Muscle of arm (tissue), 12 donors: Measurements from ENCODE around the gene MRPS34. TPM values are rescaled to one million over a fixed set of nuclear protein-coding genes. Genes with fewer than 3 reads are reported as not detected.

ENCODE experiments used
- DNase-seq: peaks from one replicate; pipeline ENCODE4 v3.0.0-alpha.2; 2013
- polyA plus RNA-seq, 12 donors: library from polyadenylated mRNA; unstranded; fragments of 120-200 nt; gene quantifications; one replicate each; pipeline ENCODE4 v1.2.1, GENCODE V29; 2013; ENCODE audit not compliant: insufficient read length in 12 of 12

MRPS34 gene
- polyA plus RNA-seq, 12 donors, result 31.3 to 85.2 (median 41.3) TPM; not detected in 1

DNA sequence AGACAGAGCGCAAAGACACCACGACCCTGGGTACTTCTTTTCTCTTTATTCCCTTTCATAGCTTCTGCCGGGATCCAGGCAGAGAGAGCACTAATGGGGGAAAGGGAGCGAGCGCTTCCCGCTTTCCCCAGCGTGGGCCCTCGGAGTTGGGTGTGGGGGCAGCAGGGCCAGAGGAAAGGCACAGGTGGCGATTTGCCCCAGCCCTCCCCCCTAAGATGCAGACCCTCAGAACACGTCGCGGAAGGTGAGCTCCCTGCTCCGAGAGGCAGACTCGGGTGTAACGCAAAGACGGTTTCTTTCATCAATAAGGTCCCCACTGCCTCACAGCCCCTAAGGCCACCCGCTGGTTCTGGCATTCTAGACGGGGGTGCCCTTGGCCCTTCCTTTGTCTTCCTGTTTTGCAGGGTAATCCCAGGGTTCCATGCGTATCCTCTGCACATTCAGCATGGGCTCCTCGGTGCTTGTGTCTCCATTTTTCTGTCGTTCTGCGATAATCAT, 1.0 kb downstream of the MRPS34 start:
- DNase-seq, result no peak

DNA sequence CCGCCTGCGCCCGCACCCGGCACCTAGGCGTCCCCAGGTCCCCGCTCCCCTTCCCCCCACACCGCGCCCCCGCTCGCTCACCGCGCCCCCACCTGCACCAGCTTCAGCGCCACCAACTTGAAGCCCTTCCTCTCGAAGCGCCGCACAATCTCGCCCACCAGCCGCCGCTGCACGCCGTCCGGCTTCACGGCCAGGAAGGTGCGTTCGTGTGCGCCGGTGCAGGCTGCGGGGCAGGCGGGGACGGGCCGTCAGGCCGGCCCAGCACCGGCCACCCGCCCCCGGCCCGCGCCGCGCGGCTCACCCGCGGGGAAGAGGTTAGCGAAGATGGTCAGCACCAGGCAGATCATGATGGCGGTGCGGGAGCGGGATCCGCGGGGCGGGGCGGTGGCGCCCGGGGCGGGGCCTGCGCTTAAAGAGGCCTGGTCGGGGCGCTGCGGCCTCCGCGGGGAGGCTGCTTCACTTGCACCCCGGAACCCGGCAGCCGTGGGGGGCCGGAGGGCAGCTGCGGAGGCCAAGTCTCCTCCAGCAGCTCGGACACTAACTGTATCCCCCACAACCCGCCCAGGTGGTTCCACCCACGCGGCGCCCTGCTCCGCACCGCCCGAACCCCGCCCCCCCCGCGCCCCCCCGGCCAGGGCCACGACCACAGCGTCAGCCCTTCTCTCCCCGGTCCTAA, 1.6 kb downstream of the MRPS34 start, which contains the start of gene NME3:
TSS of gene NME3 (minus strand) at position 356 of the 676 bp plus-strand sequence. CDS start at position 347, 9 bp downstream.
- peak; percentile 74 for DNase-seq

DNA sequence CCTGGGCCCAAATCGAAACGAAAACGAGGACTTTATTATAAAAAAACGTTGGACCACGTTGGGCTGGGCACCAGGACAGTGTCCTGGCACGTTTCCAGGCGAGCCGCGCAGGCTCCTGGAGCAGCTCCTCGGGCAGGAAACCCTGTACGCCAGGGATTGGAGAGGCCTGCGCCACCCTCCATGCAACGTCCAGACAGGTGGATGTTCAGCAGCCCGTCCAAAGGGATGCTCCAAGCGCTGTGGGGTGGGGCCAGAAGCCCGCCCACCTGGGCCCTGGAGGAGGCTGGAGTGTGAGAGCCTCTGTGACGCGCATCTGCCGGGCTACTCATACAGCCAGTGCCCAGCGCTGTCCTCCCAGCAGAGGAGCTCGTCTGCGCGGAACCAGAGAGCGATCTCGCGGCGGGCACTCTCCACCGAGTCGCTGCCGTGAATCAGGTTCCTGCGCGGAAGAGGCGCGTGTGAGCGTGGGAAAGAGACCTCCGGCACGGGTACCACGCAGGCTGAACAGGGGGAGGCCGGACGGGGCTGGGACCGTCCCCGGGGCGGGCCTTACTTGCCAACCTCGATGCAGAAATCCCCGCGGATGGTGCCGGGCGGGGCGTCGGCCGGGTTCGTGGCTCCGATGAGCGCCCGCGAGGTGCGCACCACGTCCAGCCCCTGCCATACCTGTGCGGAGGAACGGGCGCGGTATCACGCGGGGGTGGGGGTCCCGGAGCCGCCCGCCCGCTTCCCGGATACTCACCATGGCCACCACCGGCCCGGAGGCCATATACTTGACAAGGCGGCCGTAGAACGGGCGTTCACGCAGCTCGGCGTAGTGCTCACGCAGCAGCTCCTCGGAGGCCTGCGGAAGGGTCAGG, 2.4 kb downstream of the MRPS34 start:
- DNase-seq, result no peak

DNA sequence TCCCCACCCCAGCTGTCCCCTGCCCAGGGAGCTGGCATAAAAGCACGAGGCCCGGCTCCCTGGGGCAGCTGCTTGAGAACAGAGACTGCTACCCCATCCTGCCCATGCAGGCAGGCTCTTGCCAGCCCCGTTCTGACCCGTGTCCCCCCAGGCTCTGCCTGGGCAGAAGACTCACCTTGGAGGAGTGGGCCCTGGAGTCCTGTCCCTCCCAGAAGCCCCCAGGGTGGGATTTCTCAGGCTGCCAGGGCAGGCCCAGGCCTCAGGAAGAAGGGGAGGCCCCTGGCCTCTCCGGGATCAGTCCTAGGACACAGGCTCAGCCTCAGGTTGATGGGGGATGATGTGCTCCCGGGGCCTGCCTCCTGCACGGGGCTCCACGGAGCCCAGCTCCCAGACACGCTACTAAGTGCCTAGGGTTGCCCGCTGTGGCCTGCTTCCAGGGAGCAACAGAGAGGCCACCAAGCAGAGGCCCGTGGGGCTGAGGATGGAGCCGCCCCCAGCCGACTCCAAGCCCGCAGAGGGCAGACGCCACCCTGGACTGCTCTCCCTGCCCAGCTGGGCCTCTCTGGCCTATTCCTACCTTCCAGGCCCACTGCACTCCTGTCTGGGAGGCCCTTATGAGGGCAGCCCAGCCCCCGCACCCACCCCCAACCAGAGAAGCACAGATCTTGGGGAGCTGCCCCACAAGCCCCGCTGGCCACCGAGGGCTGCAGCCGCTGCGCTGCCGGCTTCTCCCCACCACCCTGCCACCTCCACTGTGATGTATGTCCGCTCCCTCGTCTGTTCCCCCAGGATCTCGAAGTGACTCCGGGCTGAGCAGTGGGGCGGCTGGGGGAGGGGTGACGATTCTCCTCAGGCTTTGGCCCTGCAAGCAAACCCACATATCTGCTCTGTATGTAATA, 3.3 kb downstream of the MRPS34 start:
- DNase-seq, result no peak

DNA sequence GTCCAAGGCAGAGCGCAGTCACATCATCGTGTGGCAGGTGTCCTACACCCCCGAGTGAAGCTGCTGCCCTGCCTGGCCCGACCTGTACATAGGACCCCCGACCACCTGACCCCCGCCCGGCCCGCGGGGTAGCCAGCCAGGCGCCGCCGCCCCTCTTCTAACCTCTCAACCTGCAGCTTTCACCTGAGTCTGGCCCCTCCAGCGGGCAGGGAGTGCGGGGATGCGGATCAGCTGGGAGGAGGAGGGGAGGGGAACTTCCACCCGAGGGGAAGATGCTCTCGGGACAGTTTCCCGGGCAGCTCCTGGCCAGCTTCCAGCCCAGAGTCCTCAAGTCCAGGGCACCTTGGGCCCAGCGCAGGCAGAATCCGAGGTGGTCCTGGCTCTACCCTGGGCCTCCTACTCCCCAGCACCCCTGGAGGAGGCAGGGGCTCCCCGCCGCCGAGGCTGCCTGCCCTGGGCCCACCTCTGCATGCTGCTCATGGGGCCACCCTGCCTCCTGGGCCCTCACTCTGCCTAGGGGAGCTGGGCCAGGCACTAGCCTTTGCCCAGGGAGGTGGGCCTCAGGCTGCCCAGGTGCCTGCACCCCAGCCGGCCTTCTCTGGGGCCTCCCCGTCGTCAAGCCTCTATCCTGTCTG, 4.0 kb downstream of the MRPS34 start:
- DNase-seq, result no peak

DNA sequence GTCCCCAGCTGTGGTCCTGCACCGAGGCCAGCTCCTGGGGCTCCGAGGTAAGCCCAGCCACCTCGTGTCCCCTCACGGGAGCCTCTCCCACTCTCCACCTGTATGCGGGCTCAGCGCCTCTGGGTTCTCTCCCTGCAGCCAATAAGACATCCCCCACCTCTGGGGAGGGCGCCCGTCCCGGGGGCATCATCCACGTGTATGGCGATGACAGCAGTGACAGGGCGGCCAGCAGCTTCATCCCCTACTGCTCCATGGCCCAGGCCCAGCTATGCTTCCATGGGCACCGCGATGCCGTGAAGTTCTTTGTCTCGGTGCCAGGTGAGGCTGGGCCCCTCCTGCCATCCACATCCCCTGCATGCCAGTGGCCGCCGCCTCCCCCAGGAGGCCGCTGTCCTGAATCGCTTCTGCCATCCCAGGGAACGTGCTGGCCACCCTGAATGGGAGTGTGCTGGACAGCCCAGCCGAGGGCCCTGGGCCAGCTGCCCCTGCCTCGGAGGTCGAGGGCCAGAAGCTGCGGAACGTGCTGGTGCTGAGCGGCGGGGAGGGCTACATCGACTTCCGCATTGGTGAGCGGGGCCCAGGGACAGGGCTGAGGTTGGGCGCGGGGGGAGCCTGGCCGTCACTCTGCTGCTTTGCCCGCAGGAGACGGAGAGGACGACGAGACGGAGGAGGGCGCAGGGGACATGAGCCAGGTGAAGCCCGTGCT, 4.7 kb downstream of the MRPS34 start:
- no peak for DNase-seq

DNA sequence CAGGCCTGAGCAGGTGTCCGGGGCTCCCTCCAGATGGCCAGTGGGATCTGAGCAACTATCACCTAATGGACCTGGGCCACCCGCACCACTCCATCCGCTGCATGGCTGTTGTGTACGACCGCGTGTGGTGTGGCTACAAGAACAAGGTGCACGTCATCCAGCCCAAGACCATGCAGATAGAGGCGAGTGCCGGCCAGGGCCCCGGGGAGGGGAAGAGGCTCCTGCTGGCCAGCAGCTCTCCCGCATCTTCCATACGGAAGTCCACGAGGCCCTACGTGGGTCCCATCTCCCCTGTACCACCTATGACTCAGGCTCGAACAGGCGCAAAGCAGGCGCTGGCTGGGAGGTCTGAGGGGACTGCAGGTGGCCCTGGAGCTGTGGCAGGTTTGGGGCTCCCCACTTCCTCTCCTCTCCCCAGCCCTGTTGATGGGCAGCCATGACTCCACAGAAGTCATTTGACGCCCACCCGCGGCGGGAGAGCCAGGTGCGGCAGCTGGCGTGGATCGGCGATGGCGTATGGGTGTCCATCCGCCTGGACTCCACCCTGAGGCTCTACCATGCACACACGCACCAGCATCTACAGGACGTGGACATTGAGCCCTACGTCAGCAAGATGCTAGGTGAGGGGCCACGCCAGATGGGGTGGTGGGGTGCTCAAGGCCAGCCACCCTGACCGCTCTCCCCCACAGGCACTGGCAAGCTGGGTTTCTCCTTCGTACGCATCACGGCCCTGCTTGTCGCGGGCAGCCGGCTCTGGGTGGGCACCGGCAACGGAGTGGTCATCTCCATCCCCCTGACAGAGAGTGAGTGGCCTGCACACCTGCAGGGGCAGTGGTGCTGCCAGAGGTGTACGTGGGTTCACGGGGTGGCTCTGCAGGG, 5.6 kb downstream of the MRPS34 start:
- no peak for DNase-seq

DNA sequence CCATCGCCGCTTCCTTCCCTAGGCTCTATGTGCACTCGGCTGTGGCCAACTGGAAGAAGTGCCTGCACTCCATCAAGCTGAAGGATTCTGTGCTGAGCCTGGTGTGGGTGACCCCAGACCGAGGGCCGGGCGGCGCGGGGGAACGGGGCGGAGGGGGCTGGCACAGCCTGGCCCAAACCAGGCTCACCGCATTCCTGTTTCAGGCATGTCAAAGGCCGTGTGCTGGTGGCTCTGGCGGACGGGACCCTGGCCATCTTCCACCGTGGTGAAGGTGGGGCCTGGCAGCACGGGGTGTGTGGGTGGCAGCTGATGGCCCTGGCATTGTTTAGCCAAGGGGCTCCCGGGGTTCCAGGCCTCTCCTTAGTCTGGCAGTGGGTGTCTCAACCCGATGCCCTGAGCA, 6.2 kb downstream of the MRPS34 start:
- DNase-seq, result no peak

DNA sequence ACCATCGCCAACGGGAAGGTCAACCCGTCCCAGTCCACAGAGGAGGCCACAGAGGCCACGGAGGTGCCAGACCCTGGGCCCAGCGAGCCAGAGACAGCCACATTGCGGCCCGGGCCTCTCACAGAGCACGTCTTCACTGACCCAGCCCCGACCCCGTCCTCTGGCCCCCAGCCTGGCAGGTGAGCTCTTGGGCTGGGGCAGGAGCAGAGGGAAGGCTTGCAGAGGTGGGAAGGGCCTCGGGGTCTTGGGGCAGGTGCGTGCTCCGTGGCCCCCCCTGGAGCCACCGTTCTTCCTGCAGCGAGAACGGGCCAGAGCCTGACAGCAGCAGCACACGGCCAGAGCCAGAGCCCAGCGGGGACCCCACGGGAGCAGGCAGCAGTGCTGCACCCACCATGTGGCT, 6.7 kb downstream of the MRPS34 start:
- no peak for DNase-seq

DNA sequence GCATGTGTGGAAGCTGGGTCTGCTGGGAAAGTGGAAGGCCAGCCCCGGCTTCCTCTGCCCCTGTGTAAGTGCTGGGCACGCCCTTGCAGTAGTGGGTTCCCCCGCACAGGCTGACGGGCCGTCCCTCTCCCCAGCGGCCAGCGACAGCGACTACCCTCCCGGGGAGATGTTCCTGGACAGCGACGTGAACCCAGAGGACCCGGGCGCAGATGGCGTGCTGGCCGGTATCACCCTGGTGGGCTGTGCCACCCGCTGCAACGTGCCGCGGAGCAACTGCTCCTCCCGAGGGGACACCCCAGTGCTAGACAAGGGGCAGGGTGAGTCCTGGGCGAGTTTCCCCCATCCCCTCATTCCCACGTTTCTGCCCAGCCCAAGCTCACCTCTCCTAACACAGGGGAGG, 7.1 kb downstream of the MRPS34 start:
- DNase-seq, result no peak

DNA sequence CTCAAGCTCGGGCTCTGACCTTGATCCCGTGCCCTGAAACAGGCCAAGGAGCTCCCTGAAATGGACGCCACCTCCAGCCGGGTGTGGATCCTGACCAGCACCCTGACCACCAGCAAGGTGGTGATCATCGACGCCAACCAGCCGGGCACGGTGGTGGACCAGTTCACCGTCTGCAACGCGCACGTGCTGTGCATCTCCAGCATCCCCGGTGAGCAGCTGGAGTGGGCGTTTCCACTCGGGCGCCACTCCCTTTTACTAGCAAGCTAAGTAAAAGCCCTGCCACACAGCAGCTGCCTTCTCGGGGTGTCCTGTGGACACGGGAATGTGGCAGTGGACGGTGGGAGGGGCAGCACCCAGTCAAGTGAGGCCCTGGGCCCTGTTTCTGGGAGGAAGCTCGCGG, 8.0 kb downstream of the MRPS34 start:
- no peak for DNase-seq

DNA sequence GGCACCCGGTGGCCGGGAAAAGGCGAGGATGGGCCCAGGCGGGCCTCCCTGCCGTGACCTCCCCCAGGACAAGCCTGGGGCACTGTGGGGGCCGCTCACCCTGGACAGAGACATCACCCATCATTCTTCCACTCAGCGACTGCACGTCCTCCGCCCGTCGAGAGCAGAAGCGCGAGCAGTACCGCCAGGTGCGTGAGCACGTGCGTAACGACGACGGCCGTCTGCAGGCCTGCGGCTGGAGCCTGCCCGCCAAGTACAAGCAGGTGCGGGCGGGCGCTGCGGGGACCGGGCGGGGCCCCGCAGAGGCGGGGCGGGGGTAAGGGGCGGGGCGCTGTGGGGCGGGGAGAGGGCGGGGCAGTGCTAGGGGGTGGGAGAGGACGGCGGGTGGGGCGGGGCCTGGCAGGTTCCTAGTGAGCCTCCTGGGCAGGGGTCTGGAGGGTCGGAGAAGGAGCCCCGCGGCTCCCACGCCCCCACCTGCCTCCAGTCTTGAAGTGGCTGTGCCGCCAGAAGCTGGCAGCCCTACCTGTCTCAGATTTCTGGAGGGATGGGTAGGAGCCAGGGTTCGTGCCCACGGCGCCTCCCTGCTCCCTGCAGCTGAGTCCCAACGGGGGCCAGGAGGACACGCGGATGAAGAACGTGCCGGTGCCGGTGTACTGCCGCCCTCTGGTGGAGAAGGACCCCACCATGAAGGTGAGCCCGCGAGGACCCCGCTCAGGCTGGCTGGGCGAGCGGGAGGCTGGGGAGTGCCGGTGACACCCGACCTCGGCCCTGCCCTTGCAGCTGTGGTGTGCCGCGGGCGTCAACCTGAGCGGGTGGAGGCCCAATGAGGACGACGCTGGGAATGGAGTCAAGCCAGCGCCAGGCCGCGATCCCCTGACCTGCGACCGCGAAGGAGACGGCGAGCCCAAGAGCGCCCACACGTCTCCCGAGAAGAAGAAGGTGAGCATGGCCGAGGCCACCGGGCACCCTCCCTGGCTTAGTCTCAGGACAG, 9.1 kb downstream of the MRPS34 start:
- no peak for DNase-seq

DNA sequence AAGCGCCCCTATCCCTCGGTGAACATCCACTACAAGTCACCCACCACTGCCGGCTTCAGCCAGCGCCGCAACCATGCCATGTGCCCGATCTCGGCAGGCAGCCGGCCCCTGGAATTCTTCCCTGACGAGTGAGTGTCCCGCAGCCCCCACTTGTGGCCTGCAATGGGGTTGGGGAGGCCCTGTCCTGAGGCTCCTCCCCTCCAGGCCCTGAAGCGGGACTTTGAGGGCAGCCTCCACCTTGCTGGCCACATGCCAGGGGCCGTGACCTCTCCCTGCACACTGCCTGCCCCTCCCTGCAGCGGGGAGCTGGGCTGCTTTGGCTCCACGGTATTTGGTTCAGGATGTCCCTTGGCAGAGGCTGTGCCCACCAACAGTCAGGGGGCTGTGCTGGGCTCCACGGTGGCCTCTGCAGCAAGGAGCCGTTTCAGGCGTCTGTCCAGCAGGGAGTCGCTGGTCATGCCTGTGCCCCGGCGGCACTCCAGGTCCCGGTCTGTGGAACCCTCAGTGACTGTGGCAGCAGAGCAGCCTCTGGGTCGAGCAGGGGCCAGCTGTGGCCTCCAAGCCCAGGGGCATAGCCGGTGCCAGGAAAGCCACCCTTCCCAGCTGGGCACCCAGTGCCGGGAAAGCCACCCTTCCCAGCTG, 9.9 kb downstream of the MRPS34 start:
- DNase-seq, result no peak

DNA sequence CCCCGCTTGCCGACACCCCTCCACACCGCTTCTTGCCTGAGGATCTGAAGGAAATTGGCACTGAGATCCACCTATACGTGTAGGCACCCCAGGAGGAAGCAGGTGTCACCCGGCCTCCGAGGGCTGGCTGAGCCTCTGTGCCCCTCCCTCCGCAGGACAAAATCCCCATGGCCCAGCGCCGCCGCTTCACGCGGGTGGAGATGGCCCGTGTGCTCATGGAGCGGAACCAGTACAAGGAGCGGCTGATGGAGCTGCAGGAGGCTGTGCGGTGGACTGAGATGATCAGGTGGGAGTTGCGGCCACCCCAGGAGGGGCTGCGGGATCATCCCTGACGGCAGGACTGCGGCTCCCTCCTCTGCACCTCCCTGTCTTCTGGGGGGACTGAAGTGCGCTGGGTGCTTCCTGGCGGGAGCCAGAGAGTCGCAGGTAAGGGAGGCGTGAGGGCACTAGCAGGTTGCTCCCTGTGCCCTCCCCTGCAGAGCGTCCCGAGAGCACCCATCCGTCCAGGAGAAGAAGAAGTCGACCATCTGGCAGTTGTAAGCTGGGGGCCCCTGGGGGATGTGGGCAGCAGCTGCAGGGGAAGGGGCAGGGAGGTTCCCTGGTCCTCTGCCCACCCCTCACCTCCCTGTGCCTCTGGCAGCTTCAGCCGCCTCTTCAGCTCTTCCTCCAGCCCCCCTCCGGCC, 10.6 kb downstream of the MRPS34 start:
- DNase-seq, result no peak

DNA sequence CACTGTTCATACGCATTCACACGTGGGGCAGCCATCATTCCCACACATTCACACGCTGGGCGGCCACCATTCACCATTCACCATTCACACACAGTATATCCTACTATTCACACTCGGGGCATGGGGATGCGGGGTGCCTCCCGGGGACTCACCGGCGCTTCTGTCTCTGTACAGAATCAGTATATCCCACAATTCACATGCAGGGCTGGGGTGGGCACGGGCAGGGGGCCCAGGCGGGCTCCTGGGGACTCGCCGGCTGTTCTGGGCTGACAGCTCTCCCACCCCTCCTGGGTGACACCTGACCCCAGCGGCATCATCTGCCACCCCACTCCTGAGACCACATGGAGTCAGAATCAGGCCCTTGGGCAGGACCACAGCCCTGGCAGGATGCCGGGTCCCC, 11.2 kb downstream of the MRPS34 start:
- DNase-seq, result no peak

DNA sequence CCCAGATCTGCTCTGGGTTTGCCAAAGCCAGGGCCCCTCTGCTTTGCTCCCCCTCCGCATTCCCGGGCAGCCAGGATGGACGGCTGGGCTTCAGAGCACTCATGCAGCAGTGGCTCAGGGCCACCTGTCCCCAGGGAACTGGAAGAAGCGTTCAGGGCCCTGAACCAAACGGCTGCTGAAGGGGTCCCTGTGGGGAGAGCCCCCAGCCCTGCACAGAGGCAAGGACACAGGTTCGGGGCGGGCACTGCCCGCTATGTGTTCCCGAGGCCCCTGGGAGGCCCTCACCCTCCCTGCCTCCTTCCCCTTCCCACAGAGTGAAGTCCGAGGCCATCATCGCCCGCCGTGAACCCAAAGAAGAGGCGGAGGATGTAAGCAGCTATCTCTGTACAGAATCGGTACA, 12.0 kb downstream of the MRPS34 start:
- no peak for DNase-seq

DNA sequence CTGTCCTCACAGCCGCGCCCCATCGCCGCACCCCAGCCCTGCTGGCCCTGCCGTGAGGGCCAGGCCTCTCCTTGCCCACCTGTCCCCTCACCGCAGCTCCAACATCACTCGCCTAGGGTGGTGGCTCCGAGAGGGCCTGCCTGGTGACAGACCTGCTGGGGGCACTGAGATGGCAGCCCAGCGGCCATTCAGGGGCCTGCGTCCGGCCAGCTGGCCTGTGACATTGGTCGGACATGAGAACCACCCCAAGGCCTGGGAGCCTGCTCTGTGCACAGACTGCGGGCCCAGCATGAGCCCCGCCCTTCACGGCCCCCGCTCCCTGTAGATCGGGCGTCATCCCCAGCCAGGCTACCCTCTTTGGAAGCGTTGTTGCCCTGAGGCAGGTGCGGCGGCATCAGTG, 13.4 kb downstream of the MRPS34 start:
- DNase-seq, result no peak
